AG20443 (cell line): ENCODE measurements around the gene OR5L1.

ENCODE experiments used
- DNase-seq: peaks from one replicate; pipeline ENCODE4 v3.0.0; 2012; ENCODE audit warnings: low spot score, mixed read lengths

The OR5L1 gene

GRCh38 chr11:55811067-55811466 is at the start of gene OR5L1:
Gene OR5L1 (plus strand): TSS chr11:55811367. CDS start chr11:55811467, 100 bp downstream.
- DNase-seq, result no peak

DNA sequence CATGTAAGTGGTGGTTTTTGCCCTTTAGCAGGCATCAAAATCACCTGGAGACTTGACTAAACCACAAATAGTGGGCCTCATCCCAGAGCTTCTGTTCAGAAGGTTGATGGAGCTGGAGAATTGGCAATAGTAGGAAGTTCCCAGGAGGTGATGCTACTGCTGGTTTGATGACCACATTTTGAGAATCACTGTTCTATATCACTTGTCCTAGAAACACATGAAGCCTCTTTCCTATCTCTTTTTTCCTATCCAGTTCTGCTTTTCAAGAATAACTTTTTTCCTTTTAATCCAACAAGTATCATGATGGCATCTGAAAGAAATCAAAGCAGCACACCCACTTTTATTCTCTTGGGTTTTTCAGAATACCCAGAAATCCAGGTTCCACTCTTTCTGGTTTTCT is 38.0 kb upstream of the OR5L1 start, which contains the start of gene OR5D13:
Gene OR5D13 (plus strand): TSS at position 301 of the 400 bp plus-strand sequence. CDS start 0 bp downstream, at position 301.
- DNase-seq, result no peak

DNA sequence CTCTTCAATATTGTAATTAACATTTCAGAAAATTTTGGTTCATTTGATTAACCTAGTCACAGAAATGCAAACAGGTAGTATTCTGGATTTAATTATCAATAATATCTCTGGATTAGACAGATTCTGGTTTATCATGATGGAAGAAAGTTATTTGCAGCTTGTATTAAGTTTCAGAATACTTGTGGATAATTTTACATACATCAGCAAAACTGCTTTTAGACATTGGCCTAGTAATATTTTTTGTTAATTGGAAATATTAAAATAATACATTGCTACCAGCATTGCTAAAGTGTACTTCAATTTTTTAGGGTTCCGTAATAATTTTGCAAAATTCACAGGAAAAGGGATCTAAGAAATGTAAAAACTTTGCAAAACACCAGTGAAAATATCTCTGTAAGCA is 19.6 kb upstream of the OR5L1 start:
- no peak for DNase-seq

DNA sequence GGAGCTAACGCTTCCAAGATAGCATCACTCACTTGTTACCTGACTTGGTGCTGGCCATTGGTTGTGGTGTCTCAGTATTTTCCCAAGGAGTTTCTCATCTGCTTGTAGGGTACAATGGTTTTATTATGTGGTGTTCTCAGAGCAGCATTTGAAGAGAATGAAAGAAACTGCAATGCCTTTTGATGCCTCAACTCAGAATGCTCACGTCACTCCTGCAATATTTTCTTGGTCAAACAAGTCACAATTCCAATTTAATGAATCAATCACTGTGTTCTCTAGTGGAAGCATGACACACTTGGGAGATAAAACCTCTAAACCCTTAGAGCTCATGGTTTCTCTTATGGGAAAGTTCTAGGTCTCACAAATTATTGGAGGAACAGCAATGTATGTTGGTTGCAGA is 17.8 kb upstream of the OR5L1 start:
- DNase-seq, result no peak

DNA sequence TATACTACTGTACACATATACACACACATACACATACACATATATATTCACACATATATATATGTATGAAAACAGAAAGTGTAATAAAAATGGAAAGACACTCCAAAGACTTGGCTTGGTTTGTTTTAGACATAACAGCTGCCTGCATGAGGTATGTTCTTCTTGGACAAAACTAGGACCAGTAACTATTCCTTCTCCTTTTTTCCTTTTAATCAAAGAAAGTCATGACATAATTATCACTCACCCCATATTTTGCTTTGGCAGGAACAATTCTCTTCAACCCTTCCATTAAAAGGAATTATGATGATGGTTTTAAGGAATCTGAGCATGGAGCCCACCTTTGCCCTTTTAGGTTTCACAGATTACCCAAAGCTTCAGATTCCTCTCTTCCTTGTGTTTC is 15.9 kb upstream of the OR5L1 start, which contains the start of gene OR5D14:
Gene OR5D14 (plus strand): TSS at position 301 of the 400 bp plus-strand sequence. CDS start 0 bp downstream, at position 301.
- no peak for DNase-seq

- DNase-seq, result no peak
These were observed 4.9 kb upstream of the OR5L1 start for GRCh38 chr11:55806248-55806647.

GRCh38 chr11:55819330-55819729 is 8.2 kb downstream of the OR5L1 start, which contains the start of gene OR5D18:
Gene OR5D18 (plus strand): TSS chr11:55819630. CDS start chr11:55819630, 0 bp downstream.
- no peak for DNase-seq

DNA sequence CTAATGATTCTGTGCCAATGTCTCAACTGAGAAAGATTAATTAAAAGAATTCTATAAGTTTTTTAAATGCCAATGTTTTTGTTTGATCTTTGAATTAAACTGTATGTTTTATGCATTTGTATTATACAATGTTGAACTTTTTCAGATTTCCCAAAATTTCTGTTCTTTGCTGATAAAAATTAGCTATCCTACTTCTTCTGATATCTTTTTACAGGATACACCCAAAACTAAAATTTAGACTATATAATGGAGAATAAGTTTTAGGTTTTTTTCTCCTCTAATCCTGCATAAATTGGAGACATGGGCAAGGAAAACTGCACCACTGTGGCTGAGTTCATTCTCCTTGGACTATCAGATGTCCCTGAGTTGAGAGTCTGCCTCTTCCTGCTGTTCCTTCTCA is 15.8 kb downstream of the OR5L1 start, which contains the start of gene OR5L2:
Gene OR5L2 (plus strand): TSS at position 301 of the 400 bp plus-strand sequence. CDS start 0 bp downstream, at position 301.
- no peak for DNase-seq

DNA sequence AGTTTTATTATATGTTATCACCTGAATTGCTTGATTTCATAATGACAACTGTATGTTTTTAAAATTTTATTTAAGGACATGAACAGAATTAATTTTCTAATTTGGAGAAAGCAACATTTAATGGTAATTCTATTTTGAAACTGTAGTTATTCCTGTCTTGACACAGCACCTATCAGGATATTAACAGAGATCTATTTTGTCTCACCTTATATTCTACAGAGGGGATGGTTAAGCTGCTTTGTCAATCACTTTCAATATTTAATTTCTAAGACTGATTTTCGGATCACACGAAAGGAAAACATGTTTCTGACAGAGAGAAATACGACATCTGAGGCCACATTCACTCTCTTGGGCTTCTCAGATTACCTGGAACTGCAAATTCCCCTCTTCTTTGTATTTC is 27.3 kb downstream of the OR5L1 start, which contains the start of gene OR5D16:
Gene OR5D16 (plus strand): TSS at position 301 of the 400 bp plus-strand sequence. CDS start 0 bp downstream, at position 301.
- DNase-seq, result no peak

- no peak for DNase-seq
These were observed 36.3 kb downstream of the OR5L1 start for GRCh38 chr11:55847453-55847852.

DNA sequence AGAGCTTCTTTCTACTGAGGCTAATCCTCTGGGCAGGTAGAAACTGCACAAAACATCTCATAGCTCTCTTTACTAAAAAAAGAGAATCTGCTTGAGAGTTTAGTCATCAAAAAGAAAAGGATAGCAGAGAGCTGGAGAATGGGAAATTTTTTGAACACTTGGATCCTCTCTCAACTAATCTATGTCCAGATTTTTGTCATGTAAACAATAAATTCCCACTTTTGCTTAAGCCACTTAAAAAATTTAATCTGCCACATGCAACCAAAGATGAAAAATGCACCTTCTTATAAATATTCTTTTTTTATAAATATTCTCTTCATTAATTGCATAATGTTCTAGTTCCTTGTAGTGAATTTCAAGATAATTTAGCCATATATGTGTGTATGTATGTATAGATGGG is 37.9 kb downstream of the OR5L1 start:
- DNase-seq, result no peak

- DNase-seq, result no peak
These were observed 41.0 kb downstream of the OR5L1 start for GRCh38 chr11:55852141-55852540.

DNA sequence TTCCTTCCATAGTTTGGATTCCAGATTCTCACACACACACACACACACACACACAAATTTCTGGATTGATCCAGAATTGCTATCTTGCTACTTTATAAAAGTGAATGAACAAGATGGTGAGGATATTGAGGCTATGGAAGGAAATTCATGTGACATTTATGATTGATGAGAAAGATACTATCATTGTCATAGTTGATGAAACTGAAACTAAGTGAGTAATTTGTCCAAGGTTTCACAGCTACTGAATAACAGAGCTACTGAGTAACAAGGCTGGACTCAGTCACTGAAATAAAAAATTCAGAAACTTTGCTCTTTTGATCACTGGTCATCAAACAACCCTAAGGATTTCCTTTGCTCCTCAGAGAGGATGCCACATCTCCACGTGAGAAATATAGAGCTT is 43.5 kb downstream of the OR5L1 start:
- DNase-seq, result no peak
